Measurements from ENCODE around the gene RLIM. TPM values are rescaled to one million over a fixed set of nuclear protein-coding genes. Genes with fewer than 3 reads are reported as not detected.
A peak's percentile ranks its signal among the peaks of the same experiment; 100 is the strongest.

RLIM gene
- total RNA-seq, 2 experiments from 2014 or later: 36.6 to 37.5 TPM

GRCh38 chrX:74579597-74580198 is 34.7 kb downstream of the RLIM start:
- H3K9me3 Mint-ChIP-seq: no peaks in the 10 kb centered on the region
- H3K4me3 Mint-ChIP-seq: no peak overlapping the region
- H3K4me1 Mint-ChIP-seq (ENCODE audit: low read depth): peaks cover 13% of the 10 kb centered on the region
- ChIA-PET CTCF (no interaction called here), POLR2A (interaction anchor here (2.0 kb wide), 1 partner anchor 35 kb away, joined by 6 read pairs; the partner anchor contains the start of gene RLIM)
- H3K27me3 Mint-ChIP-seq: no peaks in the 10 kb centered on the region
- H3K36me3 Mint-ChIP-seq: peaks cover 1% of the 10 kb centered on the region
- DNase-seq: peak; percentile 8
- intact Hi-C loops (cut with micrococcal nuclease): loop anchor here (2.0 kb wide), 1 partner anchor 45 kb away; no protein-coding TSS in a partner anchor
- H3K27ac Mint-ChIP-seq: peak overlapping the region; percentile 69

GRCh38 chrX:74578137-74578536 is 36.3 kb downstream of the RLIM start:
- intact Hi-C loops (cut with micrococcal nuclease): loop anchor here (1.0 to 2.0 kb wide), 3 partner anchors 36 to 127 kb away; partner anchors contain the start of gene RLIM
- Mint-ChIP-seq H3K27ac (peak overlapping the region; percentile 62), H3K36me3 (peaks cover 2% of the 10 kb centered on the region), H3K4me1 (ENCODE audit: low read depth) (peaks cover 13% of the 10 kb centered on the region), H3K27me3 (no peaks in the 10 kb centered on the region), H3K4me3 (no peak overlapping the region), H3K9me3 (no peaks in the 10 kb centered on the region)
- ChIA-PET POLR2A (interaction anchor here (2.0 kb wide), 1 partner anchor 37 kb away, joined by 6 read pairs; the partner anchor contains the start of gene RLIM), CTCF (interaction anchor here (0.7 to 1.3 kb wide), 2 partner anchors 86 to 130 kb away, joined by 3 read pairs; no protein-coding TSS in a partner anchor)
- DNase-seq: peak; percentile 36

- no peak for DNase-seq
- intact Hi-C loops (cut with micrococcal nuclease): loop anchor here (10.0 kb wide), 1 partner anchor 703 kb away; the partner anchor contains the start of gene XIST
- ChIA-PET POLR2A (no interaction called here), CTCF (no interaction called here)
- H3K9me3 Mint-ChIP-seq: no peaks in the 10 kb centered on the region
- no peak overlapping the region for H3K27ac Mint-ChIP-seq
- no peaks in the 10 kb centered on the region for H3K27me3 Mint-ChIP-seq
- H3K4me1 Mint-ChIP-seq (ENCODE audit: low read depth): no peaks in the 10 kb centered on the region
- H3K36me3 Mint-ChIP-seq: no peaks in the 10 kb centered on the region
- no peak overlapping the region for H3K4me3 Mint-ChIP-seq
Observed at GRCh38 chrX:74557378-74557777, 57.0 kb downstream of the RLIM start.

- Mint-ChIP-seq H3K27me3 (no peaks in the 10 kb centered on the region), H3K9me3 (no peaks in the 10 kb centered on the region), H3K4me1 (ENCODE audit: low read depth) (peaks cover 3% of the 10 kb centered on the region), H3K36me3 (no peaks in the 10 kb centered on the region), H3K27ac (no peak overlapping the region), H3K4me3 (no peak overlapping the region)
- ChIA-PET POLR2A (no interaction called here), CTCF (interaction anchor here (4.8 kb wide), 1 partner anchor 170 kb away, joined by 18 read pairs; no protein-coding TSS in a partner anchor)
- intact Hi-C loops (cut with micrococcal nuclease): loop anchor here (2.0 to 10.0 kb wide), 4 partner anchors 59 to 1050 kb away; partner anchors contain the start of gene XIST
- DNase-seq: no peak
Observed at GRCh38 chrX:74551934-74552333, 62.5 kb downstream of the RLIM start.

GRCh38 chrX:74550295-74550802 is 64.1 kb downstream of the RLIM start:
- CTCF ChIA-PET: interaction anchor here (0.7 to 4.8 kb wide), 4 partner anchors 57 to 214 kb away, joined by 3 to 18 read pairs (median 5); no protein-coding TSS in a partner anchor
- no peak overlapping the region for H3K27ac Mint-ChIP-seq
- peak; percentile 86 for DNase-seq
- intact Hi-C loops (cut with micrococcal nuclease): loop anchor here (1.0 to 10.0 kb wide), 6 partner anchors 14 to 1052 kb away; partner anchors contain the start of gene XIST
- H3K36me3 Mint-ChIP-seq: no peaks in the 10 kb centered on the region
- peaks cover 3% of the 10 kb centered on the region for H3K4me1 Mint-ChIP-seq (ENCODE audit: low read depth)
- POLR2A ChIA-PET: no interaction called here
- no peak overlapping the region for H3K4me3 Mint-ChIP-seq
- no peaks in the 10 kb centered on the region for H3K27me3 Mint-ChIP-seq
- no peaks in the 10 kb centered on the region for H3K9me3 Mint-ChIP-seq

GRCh38 chrX:74546984-74547383 is 67.4 kb downstream of the RLIM start:
- Mint-ChIP-seq H3K4me1 (ENCODE audit: low read depth) (peaks cover 4% of the 10 kb centered on the region), H3K4me3 (no peak overlapping the region), H3K9me3 (no peaks in the 10 kb centered on the region), H3K27ac (no peak overlapping the region), H3K36me3 (no peaks in the 10 kb centered on the region), H3K27me3 (no peaks in the 10 kb centered on the region)
- POLR2A ChIA-PET: no interaction called here
- intact Hi-C loops (cut with micrococcal nuclease): no loop called here
- CTCF ChIA-PET: interaction anchor here (1.1 to 1.7 kb wide), 2 partner anchors 163 to 165 kb away, joined by 3 to 6 read pairs; no protein-coding TSS in a partner anchor
- DNase-seq: no peak

- CTCF ChIA-PET: interaction anchor here (0.9 to 1.7 kb wide), 3 partner anchors 53 to 165 kb away, joined by 4 to 6 read pairs (median 6); no protein-coding TSS in a partner anchor
- H3K27me3 Mint-ChIP-seq: no peaks in the 10 kb centered on the region
- H3K4me1 Mint-ChIP-seq (ENCODE audit: low read depth): peaks cover 13% of the 10 kb centered on the region
- H3K9me3 Mint-ChIP-seq: no peaks in the 10 kb centered on the region
- DNase-seq: peak; percentile 11
- no peak overlapping the region for H3K27ac Mint-ChIP-seq
- H3K36me3 Mint-ChIP-seq: no peaks in the 10 kb centered on the region
- H3K4me3 Mint-ChIP-seq: no peak overlapping the region
- POLR2A ChIA-PET: no interaction called here
- intact Hi-C loops (cut with micrococcal nuclease): no loop called here
Observed at GRCh38 chrX:74545880-74546523, 68.4 kb downstream of the RLIM start.

GRCh38 chrX:74540635-74541249 is 73.7 kb downstream of the RLIM start:
- H3K4me3 Mint-ChIP-seq: no peak overlapping the region
- H3K9me3 Mint-ChIP-seq: no peaks in the 10 kb centered on the region
- no peaks in the 10 kb centered on the region for H3K27me3 Mint-ChIP-seq
- H3K36me3 Mint-ChIP-seq: no peaks in the 10 kb centered on the region
- POLR2A ChIA-PET: interaction anchor here (1.5 to 2.1 kb wide), 2 partner anchors 74 to 89 kb away, joined by 3 to 6 read pairs; no protein-coding TSS in a partner anchor
- peak; percentile 23 for DNase-seq
- H3K27ac Mint-ChIP-seq: peak overlapping the region; percentile 42
- peaks cover 24% of the 10 kb centered on the region for H3K4me1 Mint-ChIP-seq (ENCODE audit: low read depth)
- CTCF ChIA-PET: no interaction called here
- intact Hi-C loops (cut with micrococcal nuclease): loop anchor here (1.0 to 5.0 kb wide), 2 partner anchors 89 to 318 kb away; no protein-coding TSS in a partner anchor

- H3K27ac Mint-ChIP-seq: peak overlapping the region; percentile 62
- intact Hi-C loops (cut with micrococcal nuclease): loop anchor here (1.0 kb wide), 1 partner anchor 13 kb away; no protein-coding TSS in a partner anchor
Observed at GRCh38 chrX:74536832-74537371, 77.5 kb downstream of the RLIM start.

GRCh38 chrX:74536152-74536831 is 78.1 kb downstream of the RLIM start:
- H3K4me3 Mint-ChIP-seq: peak overlapping the region; percentile 66
- DNase-seq: peak; percentile 58
- peaks cover 35% of the 10 kb centered on the region for H3K4me1 Mint-ChIP-seq (ENCODE audit: low read depth)
- no peaks in the 10 kb centered on the region for H3K9me3 Mint-ChIP-seq
- no peaks in the 10 kb centered on the region for H3K27me3 Mint-ChIP-seq
- no peaks in the 10 kb centered on the region for H3K36me3 Mint-ChIP-seq
- CTCF ChIA-PET: no interaction called here
- intact Hi-C loops (cut with micrococcal nuclease): loop anchor here (1.0 kb wide), 1 partner anchor 14 kb away; no protein-coding TSS in a partner anchor
- H3K27ac Mint-ChIP-seq: peak overlapping the region; percentile 84
- POLR2A ChIA-PET: no interaction called here

More at GRCh38 chrX:74536832-74537371, 77.5 kb downstream of the RLIM start:
- no peaks in the 10 kb centered on the region for H3K36me3 Mint-ChIP-seq
- DNase-seq: no peak
- ChIA-PET POLR2A (no interaction called here), CTCF (no interaction called here)
- peak overlapping the region; percentile 66 for H3K4me3 Mint-ChIP-seq
- peaks cover 40% of the 10 kb centered on the region for H3K4me1 Mint-ChIP-seq (ENCODE audit: low read depth)
- H3K9me3 Mint-ChIP-seq: no peaks in the 10 kb centered on the region
- no peaks in the 10 kb centered on the region for H3K27me3 Mint-ChIP-seq

Measured in activated CD4-positive, alpha-beta memory T cell treated with anti-CD3 and anti-CD28 coated beads for 36 hours (primary cell).